ENCODE data around the gene PIGP. TPM values are rescaled to one million over a fixed set of nuclear protein-coding genes. Genes with fewer than 3 reads are reported as not detected.
A peak's percentile ranks its signal among the peaks of the same experiment; 100 is the strongest.
"Not testable (repeated sequence)": the region's sequence is repeated elsewhere in the genome, so short reads cannot be mapped to it uniquely, and the experiment has no call there.

Gene PIGP
- total RNA-seq (10 to 100 TPM; 13.8 to 29.3 (median 21.0) TPM), polyA plus RNA-seq (10 to 100 TPM; 17.8 to 78.7 TPM)
- long read RNA-seq, donor 1, full-length matches to known transcripts: 17 of 19 reads
- long read RNA-seq, donor 1, partial matches to known transcripts: 1 of 19 reads
- long read RNA-seq, donor 1, other reads (novel, unspliced or antisense): 1 of 19 reads
- long read RNA-seq, donor 2, full-length matches to known transcripts: 60 of 287 reads
- long read RNA-seq, donor 2, partial matches to known transcripts: 209 of 287 reads
- long read RNA-seq, donor 2, other reads (novel, unspliced or antisense): 18 of 287 reads
- long read RNA-seq, donor 3, full-length matches to known transcripts: 16 of 20 reads
- long read RNA-seq, donor 3, partial matches to known transcripts: 0 of 20 reads
- long read RNA-seq, donor 3, other reads (novel, unspliced or antisense): 4 of 20 reads

DNA sequence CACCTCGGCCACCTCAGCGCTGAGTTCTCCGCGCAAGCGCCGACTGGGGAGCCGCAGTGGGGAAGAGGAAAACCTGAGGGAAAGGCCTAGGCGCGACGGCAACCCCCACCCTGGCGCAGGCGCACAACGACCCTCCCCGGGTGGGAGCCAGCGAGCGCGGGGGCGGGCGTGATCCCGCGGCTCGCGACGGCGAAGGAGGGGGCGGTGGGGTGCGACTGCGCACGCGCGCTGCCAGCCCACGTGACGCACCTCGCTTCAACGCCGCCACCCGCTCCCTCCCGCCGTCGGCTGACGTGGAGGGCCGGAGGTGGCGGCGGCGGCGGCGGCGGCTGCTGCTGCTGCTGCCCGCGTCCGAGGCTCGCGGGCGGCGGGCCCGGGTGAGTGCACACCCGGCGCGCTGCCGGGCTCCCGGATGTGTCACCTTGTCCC, at the start of gene PIGP, which contains the start of gene TTC3:
TSS of gene PIGP (minus strand) at position 84 of the 429 bp plus-strand sequence. CDS start 556 bp downstream, outside the sequence.
TSS of gene TTC3 (plus strand) at position 267 of the 429 bp plus-strand sequence. CDS start 14,004 bp downstream, outside the sequence.
- WGBS, 3 donors: 0% methylated on average over 29 to 60 of the region's 61 CpGs
- H3K9me3 ChIP-seq: no peaks in the 10 kb centered on the region
- TF ChIP-seq POLR2A (IDR thresholded peaks at IDR 0.05): peak; percentile 88
- TF ChIP-seq, protein P1, sequence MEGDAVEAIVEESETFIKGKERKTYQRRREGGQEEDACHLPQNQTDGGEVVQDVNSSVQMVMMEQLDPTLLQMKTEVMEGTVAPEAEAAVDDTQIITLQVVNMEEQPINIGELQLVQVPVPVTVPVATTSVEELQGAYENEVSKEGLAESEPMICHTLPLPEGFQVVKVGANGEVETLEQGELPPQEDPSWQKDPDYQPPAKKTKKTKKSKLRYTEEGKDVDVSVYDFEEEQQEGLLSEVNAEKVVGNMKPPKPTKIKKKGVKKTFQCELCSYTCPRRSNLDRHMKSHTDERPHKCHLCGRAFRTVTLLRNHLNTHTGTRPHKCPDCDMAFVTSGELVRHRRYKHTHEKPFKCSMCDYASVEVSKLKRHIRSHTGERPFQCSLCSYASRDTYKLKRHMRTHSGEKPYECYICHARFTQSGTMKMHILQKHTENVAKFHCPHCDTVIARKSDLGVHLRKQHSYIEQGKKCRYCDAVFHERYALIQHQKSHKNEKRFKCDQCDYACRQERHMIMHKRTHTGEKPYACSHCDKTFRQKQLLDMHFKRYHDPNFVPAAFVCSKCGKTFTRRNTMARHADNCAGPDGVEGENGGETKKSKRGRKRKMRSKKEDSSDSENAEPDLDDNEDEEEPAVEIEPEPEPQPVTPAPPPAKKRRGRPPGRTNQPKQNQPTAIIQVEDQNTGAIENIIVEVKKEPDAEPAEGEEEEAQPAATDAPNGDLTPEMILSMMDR (IDR thresholded peaks at IDR 0.05): peak in 1 of 3 donors; percentile 26
- TF ChIP-seq EP300 (IDR thresholded peaks at IDR 0.05): no peak
- no peaks in the 10 kb centered on the region for H3K4me1 ChIP-seq (ENCODE audit: insufficient read depth)
- H3K27me3 ChIP-seq: no peaks in the 10 kb centered on the region
- H3K27ac ChIP-seq: peak within 1 kb of the TSS; percentile 92 to 97
- peak within 1 kb of the TSS; percentile 92 for H3K4me3 ChIP-seq
- no peaks in the 10 kb centered on the region for H3K36me3 ChIP-seq
- DNase-seq: peak; percentile 96 to 99 (median 98)
- intact Hi-C loops (cut with DNase I): loop anchor here in 3 of 4 donors (2.0 to 5.0 kb wide), 4 partner anchors 106 to 294 kb away; partner anchors contain the start of genes DYRK1A (in 2 of the 3), HLCS (in 1 of the 3) and VPS26C (in 1 of the 3)

DNA sequence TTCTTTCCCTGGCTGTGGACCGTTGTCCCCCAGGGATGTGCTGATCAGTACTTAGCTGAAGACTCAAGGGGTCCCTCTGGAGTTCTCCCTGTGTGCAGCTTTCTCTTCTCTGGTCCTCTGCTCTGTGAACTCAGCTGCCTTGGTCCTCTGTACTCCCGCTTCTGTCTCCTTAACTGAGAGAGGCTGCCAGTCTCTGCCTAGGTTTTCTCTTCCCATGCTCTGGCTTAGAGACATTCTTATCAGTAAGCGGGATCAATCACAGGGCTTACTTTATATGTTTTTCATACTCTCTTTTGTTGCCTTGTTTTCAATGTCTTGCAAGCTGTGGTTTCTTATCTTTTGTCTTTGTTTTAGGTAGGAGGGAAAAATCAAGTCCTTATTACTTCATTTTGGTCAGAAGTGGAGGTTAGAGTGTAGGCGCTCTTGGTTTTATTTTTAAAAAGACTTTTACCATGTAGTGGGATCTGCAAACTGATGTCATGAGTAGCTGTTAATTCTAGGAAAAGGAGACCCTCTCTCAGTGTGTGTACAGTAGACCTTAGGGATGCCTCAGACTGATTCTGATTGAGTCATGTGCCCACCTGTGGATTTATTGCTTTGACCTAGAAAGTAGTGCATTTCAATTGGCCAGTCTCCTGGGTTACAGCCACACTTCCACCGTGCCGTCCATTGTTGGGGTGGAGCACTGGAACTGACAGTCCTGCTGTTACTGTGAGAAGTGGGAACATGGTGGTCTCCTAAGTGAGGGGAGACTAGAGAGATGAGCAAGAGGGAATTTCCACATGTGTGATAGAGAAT, 46.7 kb upstream of the PIGP start:
- Histone ChIP-seq H3K9me3 (no peaks in the 10 kb centered on the region), H3K27ac (no peak overlapping the region), H3K4me1 (ENCODE audit: insufficient read depth) (no peaks in the 10 kb centered on the region), H3K4me3 (no peak overlapping the region), H3K27me3 (no peaks in the 10 kb centered on the region), H3K36me3 (no peaks in the 10 kb centered on the region)
- no peak for DNase-seq
- WGBS, 3 donors: 26 to 58% (median 53%) methylated on average over 6 of the region's 6 CpGs
- intact Hi-C loops (cut with DNase I): no loop called here
- no peak for TF ChIP-seq POLR2A (IDR thresholded peaks at IDR 0.05)
- TF ChIP-seq, protein P1 (IDR thresholded peaks at IDR 0.05): no peak
- no peak for TF ChIP-seq EP300 (IDR thresholded peaks at IDR 0.05)

DNA sequence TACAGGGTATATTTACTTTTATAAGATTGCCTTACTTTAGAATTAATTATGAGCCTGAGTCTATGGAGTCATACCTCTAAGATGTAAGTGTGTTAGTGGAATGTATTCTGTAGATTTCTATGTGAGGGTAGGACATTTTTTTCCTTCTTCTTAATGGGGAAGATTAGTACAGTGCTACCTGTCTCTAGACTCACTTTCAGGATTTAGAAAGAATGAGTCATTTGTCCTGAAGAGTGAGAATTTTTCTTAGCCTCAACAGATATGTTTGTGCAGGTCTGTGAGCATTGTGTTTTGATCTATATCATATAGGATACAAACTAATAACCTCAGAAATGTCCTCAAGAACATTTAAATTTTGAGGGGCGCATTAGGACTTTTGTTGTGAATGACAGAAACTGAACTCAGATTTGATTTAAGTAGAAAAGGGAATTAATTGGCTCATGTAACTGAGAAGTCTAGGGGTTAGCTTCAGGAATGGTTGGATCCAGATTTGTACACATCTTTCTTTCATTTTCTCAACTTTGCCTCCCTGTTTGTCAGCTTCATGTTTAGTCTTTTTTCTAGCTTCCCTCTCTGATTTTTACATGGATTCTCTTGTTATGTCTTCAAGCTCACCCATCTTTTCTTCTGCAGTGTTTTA, 45.4 kb upstream of the PIGP start:
- 0 to 100% (median 98%) methylated on average over 1 of the region's 1 CpG for WGBS, 3 donors
- H3K4me1 ChIP-seq (ENCODE audit: insufficient read depth): no peaks in the 10 kb centered on the region
- no peak overlapping the region for H3K27ac ChIP-seq
- intact Hi-C loops (cut with DNase I): no loop called here
- no peak for DNase-seq
- H3K9me3 ChIP-seq: no peaks in the 10 kb centered on the region
- no peaks in the 10 kb centered on the region for H3K36me3 ChIP-seq
- H3K27me3 ChIP-seq: no peaks in the 10 kb centered on the region
- TF ChIP-seq EP300 (IDR thresholded peaks at IDR 0.05): no peak
- TF ChIP-seq, protein P1 (IDR thresholded peaks at IDR 0.05): no peak
- TF ChIP-seq POLR2A (IDR thresholded peaks at IDR 0.05): no peak
- no peak overlapping the region for H3K4me3 ChIP-seq

DNA sequence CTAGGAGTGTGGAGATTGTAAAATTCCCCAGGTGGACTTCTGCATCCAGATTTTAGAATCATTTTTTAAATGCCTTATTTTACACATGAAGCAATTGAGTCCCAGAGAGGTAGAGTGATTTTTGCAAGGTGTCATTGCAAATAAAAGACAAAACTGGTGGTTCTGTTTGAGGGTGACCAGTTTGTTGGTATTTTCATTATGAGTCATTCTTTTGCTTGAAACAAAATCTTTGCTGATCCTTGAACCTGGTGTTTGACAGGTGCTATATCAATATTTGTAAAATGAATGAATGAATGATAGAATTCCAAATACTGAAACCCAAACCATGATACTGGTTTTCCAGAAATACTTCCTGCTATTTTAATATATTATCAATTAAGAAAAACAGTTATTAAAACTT, 44.3 kb upstream of the PIGP start:
- H3K4me1 ChIP-seq (ENCODE audit: insufficient read depth): no peaks in the 10 kb centered on the region
- no peak overlapping the region for H3K4me3 ChIP-seq
- no peaks in the 10 kb centered on the region for H3K27me3 ChIP-seq
- TF ChIP-seq, protein P1 (IDR thresholded peaks at IDR 0.05): no peak
- TF ChIP-seq POLR2A (IDR thresholded peaks at IDR 0.05) (no peak), EP300 (IDR thresholded peaks at IDR 0.05) (no peak)
- no peaks in the 10 kb centered on the region for H3K36me3 ChIP-seq
- DNase-seq: no peak
- intact Hi-C loops (cut with DNase I): no loop called here
- H3K9me3 ChIP-seq: no peaks in the 10 kb centered on the region
- H3K27ac ChIP-seq: no peak overlapping the region

DNA sequence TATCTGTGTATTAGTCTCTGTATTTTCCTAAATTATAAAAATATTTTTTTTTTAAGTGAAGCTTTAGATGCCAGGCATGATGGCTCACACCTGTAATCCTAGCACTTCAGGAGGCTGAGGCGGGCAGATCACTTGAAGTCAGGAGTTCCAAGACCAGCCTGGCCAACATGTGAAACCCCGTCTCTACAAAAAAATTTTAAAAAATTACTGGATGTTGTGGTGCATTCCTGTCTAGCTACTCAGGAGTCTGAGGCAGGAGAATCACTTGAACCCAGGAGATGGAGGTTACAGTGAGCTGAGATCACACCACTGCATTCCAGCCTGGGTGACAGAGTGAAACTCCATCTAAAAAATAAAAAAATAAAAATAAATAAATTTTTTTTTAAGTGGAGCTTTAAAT, 43.6 kb upstream of the PIGP start:
- 52 to 71% (median 70%) methylated on average over 2 of the region's 2 CpGs for WGBS, 3 donors
- H3K4me1 ChIP-seq (ENCODE audit: insufficient read depth); H3K9me3 ChIP-seq; H3K4me3 ChIP-seq; intact Hi-C loops (cut with DNase I); H3K36me3 ChIP-seq; H3K27ac ChIP-seq; DNase-seq; H3K27me3 ChIP-seq: not testable (repeated sequence)

DNA sequence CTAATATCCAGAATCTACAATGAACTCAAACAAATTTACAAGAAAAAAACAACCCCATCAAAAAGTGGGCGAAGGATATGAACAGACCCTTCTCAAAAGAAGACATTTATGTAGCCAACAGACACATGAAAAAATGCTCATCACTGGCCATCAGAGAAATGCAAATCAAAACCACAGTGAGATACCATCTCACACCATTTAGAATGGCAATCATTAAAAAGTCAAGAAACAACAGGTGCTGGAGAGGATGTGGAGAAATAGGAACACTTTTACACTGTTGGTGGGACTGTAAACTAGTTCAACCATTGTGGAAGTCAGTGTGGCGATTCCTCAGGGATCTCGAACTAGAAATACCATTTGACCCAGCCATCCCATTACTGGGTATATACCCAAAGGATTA, 41.4 kb upstream of the PIGP start:
- H3K36me3 ChIP-seq; H3K4me3 ChIP-seq; H3K27ac ChIP-seq; DNase-seq; H3K9me3 ChIP-seq; intact Hi-C loops (cut with DNase I); H3K27me3 ChIP-seq; H3K4me1 ChIP-seq (ENCODE audit: insufficient read depth): not testable (repeated sequence)
- WGBS, 3 donors: 85 to 100% (median 100%) methylated on average over 1 to 2 of the region's 3 CpGs

All from ovary (tissue), 10 donors.